ENCODE results near the gene NAT9. TPM values are rescaled to one million over a fixed set of nuclear protein-coding genes. Genes with fewer than 3 reads are reported as not detected.
A peak's percentile ranks its signal among the peaks of the same experiment; 100 is the strongest.

Gene NAT9
- total RNA-seq, 4 donors from 2014 or later, result 18.3 to 34.4 (median 27.6) TPM

GRCh38 chr17:74821655-74822334, 45.6 kb upstream of the NAT9 start:
- WGBS, 2 donors (ENCODE audit: low coverage in 1 of 2), result 77 to 89% methylated on average over 6 to 13 of the region's 13 CpGs
- H3K36me3 ChIP-seq, result no peaks in the 10 kb centered on the region
- peak overlapping the region in 1 of 4 donors; percentile 55 for H3K27ac ChIP-seq
- in situ Hi-C loops (cut with MboI; ENCODE audit: low pct_ligation_motif_present in 1 of 4, low pct_unique_long_range_greater_than_20kb in 1 of 4, low sequenced_read_pairs in 3 of 4), result no loop called here
- intact Hi-C loops (cut with DNase I; ENCODE audit: low total_unique reads), result no loop called here
- no peak for TF ChIP-seq POLR2A (IDR thresholded peaks at IDR 0.05)
- TF ChIP-seq EP300 (IDR thresholded peaks at IDR 0.05; ENCODE audit: low read depth), result no peak
- no peak for TF ChIP-seq POLR2AphosphoS5 (IDR thresholded peaks at IDR 0.05)
- no peak for TF ChIP-seq CTCF (IDR thresholded peaks at IDR 0.05)
- H3K4me3 ChIP-seq, result no peak overlapping the region
- no peaks in the 10 kb centered on the region for H3K4me1 ChIP-seq
- no peak for DNase-seq
- no peaks in the 10 kb centered on the region for H3K27me3 ChIP-seq
- H3K9me3 ChIP-seq, result no peaks in the 10 kb centered on the region

- no peak for TF ChIP-seq EP300 (IDR thresholded peaks at IDR 0.05; ENCODE audit: low read depth)
- TF ChIP-seq POLR2A (IDR thresholded peaks at IDR 0.05), result no peak
- TF ChIP-seq CTCF (IDR thresholded peaks at IDR 0.05), result no peak
- TF ChIP-seq POLR2AphosphoS5 (IDR thresholded peaks at IDR 0.05), result no peak
- Histone ChIP-seq H3K4me3 (no peak overlapping the region), H3K4me1 (no peaks in the 10 kb centered on the region), H3K27ac (no peak overlapping the region), H3K27me3 (no peaks in the 10 kb centered on the region), H3K36me3 (no peaks in the 10 kb centered on the region), H3K9me3 (no peaks in the 10 kb centered on the region)
- 89 to 93% methylated on average over 3 to 16 of the region's 16 CpGs for WGBS, 2 donors (ENCODE audit: low coverage in 1 of 2)
- DNase-seq, result no peak
- intact Hi-C loops (cut with DNase I; ENCODE audit: low total_unique reads) (no loop called here), in situ Hi-C loops (cut with MboI; ENCODE audit: low pct_ligation_motif_present in 1 of 4, low pct_unique_long_range_greater_than_20kb in 1 of 4, low sequenced_read_pairs in 3 of 4) (no loop called here)
Observed at GRCh38 chr17:74819801-74820436, 43.8 kb upstream of the NAT9 start.

- no peaks in the 10 kb centered on the region for H3K9me3 ChIP-seq
- H3K27me3 ChIP-seq, result no peaks in the 10 kb centered on the region
- DNase-seq, result no peak
- TF ChIP-seq EP300 (IDR thresholded peaks at IDR 0.05; ENCODE audit: low read depth) (no peak), POLR2A (IDR thresholded peaks at IDR 0.05) (no peak), POLR2AphosphoS5 (IDR thresholded peaks at IDR 0.05) (no peak), CTCF (IDR thresholded peaks at IDR 0.05) (no peak)
- no peak overlapping the region for H3K27ac ChIP-seq
- no peaks in the 10 kb centered on the region for H3K36me3 ChIP-seq
- H3K4me3 ChIP-seq, result no peak overlapping the region
- H3K4me1 ChIP-seq, result no peaks in the 10 kb centered on the region
- 95% methylated on average over 15 of the region's 16 CpGs; no CpG with 5 or more reads in 1 of the 2 donors for WGBS, 2 donors (ENCODE audit: low coverage in 1 of 2)
- intact Hi-C loops (cut with DNase I; ENCODE audit: low total_unique reads), result no loop called here
- in situ Hi-C loops (cut with MboI; ENCODE audit: low pct_ligation_motif_present in 1 of 4, low pct_unique_long_range_greater_than_20kb in 1 of 4, low sequenced_read_pairs in 3 of 4), result no loop called here
Observed at GRCh38 chr17:74818291-74818938, 42.3 kb upstream of the NAT9 start.

- no peak overlapping the region for H3K4me3 ChIP-seq
- H3K9me3 ChIP-seq, result no peaks in the 10 kb centered on the region
- H3K27ac ChIP-seq, result no peak overlapping the region
- in situ Hi-C loops (cut with MboI; ENCODE audit: low pct_ligation_motif_present in 1 of 4, low pct_unique_long_range_greater_than_20kb in 1 of 4, low sequenced_read_pairs in 3 of 4), result no loop called here
- WGBS, 2 donors (ENCODE audit: low coverage in 1 of 2), result 95% methylated on average over 17 of the region's 18 CpGs; no CpG with 5 or more reads in 1 of the 2 donors
- no peak for DNase-seq
- TF ChIP-seq POLR2AphosphoS5 (IDR thresholded peaks at IDR 0.05), result no peak
- TF ChIP-seq CTCF (IDR thresholded peaks at IDR 0.05), result no peak
- no peak for TF ChIP-seq EP300 (IDR thresholded peaks at IDR 0.05; ENCODE audit: low read depth)
- TF ChIP-seq POLR2A (IDR thresholded peaks at IDR 0.05), result no peak
- intact Hi-C loops (cut with DNase I; ENCODE audit: low total_unique reads), result no loop called here
- H3K4me1 ChIP-seq, result no peaks in the 10 kb centered on the region
- H3K27me3 ChIP-seq, result no peaks in the 10 kb centered on the region
- H3K36me3 ChIP-seq, result no peaks in the 10 kb centered on the region
Observed at GRCh38 chr17:74816905-74817620, 40.9 kb upstream of the NAT9 start.
